Measurements from ENCODE around the gene TBL1XR1.

DNA sequence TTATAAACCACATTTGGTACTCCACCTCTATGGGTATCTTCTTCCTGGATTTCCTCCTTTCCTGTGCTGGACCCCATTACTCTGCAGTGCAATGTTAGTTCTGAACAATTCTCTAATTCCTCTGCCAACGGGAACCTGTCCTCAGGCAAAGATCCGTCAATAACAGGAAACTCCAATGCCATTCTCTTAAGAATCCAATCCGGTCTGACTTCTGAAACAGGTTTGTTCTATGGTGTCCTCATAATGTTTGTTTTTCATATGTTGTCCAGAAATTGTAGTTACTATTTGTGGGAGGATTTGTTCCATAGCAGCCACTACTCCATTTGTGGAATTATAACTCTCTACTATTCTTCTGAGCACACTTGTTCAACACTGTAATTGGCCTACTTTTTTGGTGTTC, 112.7 kb downstream of the TBL1XR1 start:
- TF ChIP-seq, protein P1, sequence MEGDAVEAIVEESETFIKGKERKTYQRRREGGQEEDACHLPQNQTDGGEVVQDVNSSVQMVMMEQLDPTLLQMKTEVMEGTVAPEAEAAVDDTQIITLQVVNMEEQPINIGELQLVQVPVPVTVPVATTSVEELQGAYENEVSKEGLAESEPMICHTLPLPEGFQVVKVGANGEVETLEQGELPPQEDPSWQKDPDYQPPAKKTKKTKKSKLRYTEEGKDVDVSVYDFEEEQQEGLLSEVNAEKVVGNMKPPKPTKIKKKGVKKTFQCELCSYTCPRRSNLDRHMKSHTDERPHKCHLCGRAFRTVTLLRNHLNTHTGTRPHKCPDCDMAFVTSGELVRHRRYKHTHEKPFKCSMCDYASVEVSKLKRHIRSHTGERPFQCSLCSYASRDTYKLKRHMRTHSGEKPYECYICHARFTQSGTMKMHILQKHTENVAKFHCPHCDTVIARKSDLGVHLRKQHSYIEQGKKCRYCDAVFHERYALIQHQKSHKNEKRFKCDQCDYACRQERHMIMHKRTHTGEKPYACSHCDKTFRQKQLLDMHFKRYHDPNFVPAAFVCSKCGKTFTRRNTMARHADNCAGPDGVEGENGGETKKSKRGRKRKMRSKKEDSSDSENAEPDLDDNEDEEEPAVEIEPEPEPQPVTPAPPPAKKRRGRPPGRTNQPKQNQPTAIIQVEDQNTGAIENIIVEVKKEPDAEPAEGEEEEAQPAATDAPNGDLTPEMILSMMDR (conservative IDR thresholded peaks at IDR 0.05 in 1 of 2, IDR thresholded peaks at IDR 0.05 in 1 of 2; ENCODE audit: extremely low read depth in 1 of 2, insufficient read depth in 1 of 2, low read depth in 1 of 2, low read length in 2 of 2) = no peak
- no peak for TF ChIP-seq EZH2 (IDR thresholded peaks at IDR 0.05; ENCODE audit: borderline replicate concordance, low read length)
